WI38 (cell line): ENCODE results near the gene SERPINB7.

Source experiments
- H3K4me3 ChIP-seq: 2 replicates; pipeline ENCODE4 v1.5.1; 2011; ENCODE audit warnings: low read depth, mild to moderate bottlenecking, control low read depth, low read length
- CTCF ChIP-seq: IDR thresholded peaks from 2 replicates; pipeline ENCODE4 v1.5.1; 2012; ENCODE audit warnings: low read depth, mild to moderate bottlenecking, control low read depth, low read length

The SERPINB7 gene

GRCh38 chr18:63787673-63788072 is 12.5 kb downstream of the SERPINB7 start:
- H3K4me3 ChIP-seq = no peak overlapping the region
- no peak for TF ChIP-seq CTCF

GRCh38 chr18:63788447-63789096 is 13.4 kb downstream of the SERPINB7 start:
- H3K4me3 ChIP-seq = no peak overlapping the region
- TF ChIP-seq CTCF = no peak

GRCh38 chr18:63789327-63789726 is 14.1 kb downstream of the SERPINB7 start:
- no peak overlapping the region for H3K4me3 ChIP-seq
- TF ChIP-seq CTCF = no peak

GRCh38 chr18:63795606-63796005 is 20.4 kb downstream of the SERPINB7 start:
- TF ChIP-seq CTCF = no peak
- H3K4me3 ChIP-seq = no peak overlapping the region

GRCh38 chr18:63799189-63799588 is 24.0 kb downstream of the SERPINB7 start:
- H3K4me3 ChIP-seq = no peak overlapping the region
- TF ChIP-seq CTCF = no peak

GRCh38 chr18:63801343-63801742 is 26.1 kb downstream of the SERPINB7 start:
- H3K4me3 ChIP-seq = no peak overlapping the region
- no peak for TF ChIP-seq CTCF

GRCh38 chr18:63808125-63808524 is 32.9 kb downstream of the SERPINB7 start:
- TF ChIP-seq CTCF = no peak
- H3K4me3 ChIP-seq = no peak overlapping the region
